ENCODE results near the gene TRPM5. TPM values are rescaled to one million over a fixed set of nuclear protein-coding genes. Genes with fewer than 3 reads are reported as not detected.

TRPM5 gene
- total and polyA plus RNA-seq, 4 donors = 0.05 TPM; not detected in 3

DNA sequence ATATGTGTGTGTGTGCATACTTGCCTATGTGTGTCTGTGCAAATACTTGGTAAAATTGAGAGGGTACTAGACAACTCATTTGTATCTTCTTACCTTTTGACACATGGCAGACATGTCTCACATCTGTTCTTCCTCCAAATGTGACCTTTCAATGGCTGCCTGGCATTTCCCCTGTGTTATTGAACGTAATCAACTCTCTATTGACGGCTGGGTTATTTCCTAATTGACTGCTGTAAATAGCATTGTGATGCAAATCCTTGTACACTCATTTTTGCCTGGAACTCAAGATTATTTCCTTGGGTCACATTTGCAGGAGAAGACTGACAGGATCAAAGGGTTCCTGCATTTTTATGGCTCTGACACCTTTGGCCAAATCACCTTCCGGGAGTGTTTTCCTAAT is 37.9 kb upstream of the TRPM5 start:
- Histone ChIP-seq H3K27ac (ENCODE audit: low read depth in 1 of 2, low read length in 2 of 2) (no peak overlapping the region), H3K9me3 (ENCODE audit: control insufficient read depth in 4 of 4, low read length in 3 of 4) (peaks cover 0 to 15% (median 3%) of the 10 kb centered on the region in 4 donors)
- WGBS = 58% methylated on average over 3 of the region's 3 CpGs

More for the DNA sequence above, 37.9 kb upstream of the TRPM5 start:
- Histone ChIP-seq H3K36me3 (ENCODE audit: control insufficient read depth in 4 of 4, insufficient read depth in 3 of 4, low read depth in 1 of 4, low read length in 3 of 4) (no peaks in the 10 kb centered on the region), H3K27me3 (ENCODE audit: control insufficient read depth in 4 of 4, insufficient read depth in 4 of 4, low read length in 3 of 4) (peaks cover 0 to 9% (median 0%) of the 10 kb centered on the region in 4 donors), H3K4me3 (ENCODE audit: low read depth in 1 of 3, low read length in 3 of 3) (no peak overlapping the region), H3K9ac (ENCODE audit: low read depth in 1 of 2, low read length in 2 of 2) (no peak overlapping the region), H3K4me1 (ENCODE audit: control insufficient read depth in 4 of 4, insufficient read depth in 4 of 4, low read length in 3 of 4) (no peaks in the 10 kb centered on the region)
- TF ChIP-seq HNF4A (conservative IDR thresholded peaks at IDR 0.05) (no peak), NR2F2 (IDR thresholded peaks at IDR 0.05) (no peak), GABPA (IDR thresholded peaks at IDR 0.05 in 1 of 2, conservative IDR thresholded peaks at IDR 0.05 in 1 of 2) (no peak), FOXA1 (IDR thresholded peaks at IDR 0.05) (no peak), TAF1 (conservative IDR thresholded peaks at IDR 0.05) (no peak), YY1 (IDR thresholded peaks at IDR 0.05) (no peak), RXRA (IDR thresholded peaks at IDR 0.05) (no peak), JUND (IDR thresholded peaks at IDR 0.05) (no peak), SP1 (IDR thresholded peaks at IDR 0.05) (no peak), FOXA2 (IDR thresholded peaks at IDR 0.05) (no peak), EGR1 (IDR thresholded peaks at IDR 0.05; ENCODE audit: low read depth in 2 of 2) (no peak), RAD21 (IDR thresholded peaks at IDR 0.05) (no peak), HNF4G (IDR thresholded peaks at IDR 0.05) (no peak)
- TF ChIP-seq, protein P1, sequence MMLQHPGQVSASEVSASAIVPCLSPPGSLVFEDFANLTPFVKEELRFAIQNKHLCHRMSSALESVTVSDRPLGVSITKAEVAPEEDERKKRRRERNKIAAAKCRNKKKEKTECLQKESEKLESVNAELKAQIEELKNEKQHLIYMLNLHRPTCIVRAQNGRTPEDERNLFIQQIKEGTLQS (IDR thresholded peaks at IDR 0.05) = no peak
- TF ChIP-seq, protein P2, sequence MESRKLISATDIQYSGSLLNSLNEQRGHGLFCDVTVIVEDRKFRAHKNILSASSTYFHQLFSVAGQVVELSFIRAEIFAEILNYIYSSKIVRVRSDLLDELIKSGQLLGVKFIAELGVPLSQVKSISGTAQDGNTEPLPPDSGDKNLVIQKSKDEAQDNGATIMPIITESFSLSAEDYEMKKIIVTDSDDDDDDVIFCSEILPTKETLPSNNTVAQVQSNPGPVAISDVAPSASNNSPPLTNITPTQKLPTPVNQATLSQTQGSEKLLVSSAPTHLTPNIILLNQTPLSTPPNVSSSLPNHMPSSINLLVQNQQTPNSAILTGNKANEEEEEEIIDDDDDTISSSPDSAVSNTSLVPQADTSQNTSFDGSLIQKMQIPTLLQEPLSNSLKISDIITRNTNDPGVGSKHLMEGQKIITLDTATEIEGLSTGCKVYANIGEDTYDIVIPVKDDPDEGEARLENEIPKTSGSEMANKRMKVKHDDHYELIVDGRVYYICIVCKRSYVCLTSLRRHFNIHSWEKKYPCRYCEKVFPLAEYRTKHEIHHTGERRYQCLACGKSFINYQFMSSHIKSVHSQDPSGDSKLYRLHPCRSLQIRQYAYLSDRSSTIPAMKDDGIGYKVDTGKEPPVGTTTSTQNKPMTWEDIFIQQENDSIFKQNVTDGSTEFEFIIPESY (IDR thresholded peaks at IDR 0.05) = no peak
- TF ChIP-seq, protein P3, sequence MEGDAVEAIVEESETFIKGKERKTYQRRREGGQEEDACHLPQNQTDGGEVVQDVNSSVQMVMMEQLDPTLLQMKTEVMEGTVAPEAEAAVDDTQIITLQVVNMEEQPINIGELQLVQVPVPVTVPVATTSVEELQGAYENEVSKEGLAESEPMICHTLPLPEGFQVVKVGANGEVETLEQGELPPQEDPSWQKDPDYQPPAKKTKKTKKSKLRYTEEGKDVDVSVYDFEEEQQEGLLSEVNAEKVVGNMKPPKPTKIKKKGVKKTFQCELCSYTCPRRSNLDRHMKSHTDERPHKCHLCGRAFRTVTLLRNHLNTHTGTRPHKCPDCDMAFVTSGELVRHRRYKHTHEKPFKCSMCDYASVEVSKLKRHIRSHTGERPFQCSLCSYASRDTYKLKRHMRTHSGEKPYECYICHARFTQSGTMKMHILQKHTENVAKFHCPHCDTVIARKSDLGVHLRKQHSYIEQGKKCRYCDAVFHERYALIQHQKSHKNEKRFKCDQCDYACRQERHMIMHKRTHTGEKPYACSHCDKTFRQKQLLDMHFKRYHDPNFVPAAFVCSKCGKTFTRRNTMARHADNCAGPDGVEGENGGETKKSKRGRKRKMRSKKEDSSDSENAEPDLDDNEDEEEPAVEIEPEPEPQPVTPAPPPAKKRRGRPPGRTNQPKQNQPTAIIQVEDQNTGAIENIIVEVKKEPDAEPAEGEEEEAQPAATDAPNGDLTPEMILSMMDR (IDR thresholded peaks at IDR 0.05; ENCODE audit: low read depth, low read length, missing input control) = no peak
- TF ChIP-seq, protein P4, sequence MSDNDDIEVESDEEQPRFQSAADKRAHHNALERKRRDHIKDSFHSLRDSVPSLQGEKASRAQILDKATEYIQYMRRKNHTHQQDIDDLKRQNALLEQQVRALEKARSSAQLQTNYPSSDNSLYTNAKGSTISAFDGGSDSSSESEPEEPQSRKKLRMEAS (IDR thresholded peaks at IDR 0.05) = no peak
- TF ChIP-seq, protein P5, sequence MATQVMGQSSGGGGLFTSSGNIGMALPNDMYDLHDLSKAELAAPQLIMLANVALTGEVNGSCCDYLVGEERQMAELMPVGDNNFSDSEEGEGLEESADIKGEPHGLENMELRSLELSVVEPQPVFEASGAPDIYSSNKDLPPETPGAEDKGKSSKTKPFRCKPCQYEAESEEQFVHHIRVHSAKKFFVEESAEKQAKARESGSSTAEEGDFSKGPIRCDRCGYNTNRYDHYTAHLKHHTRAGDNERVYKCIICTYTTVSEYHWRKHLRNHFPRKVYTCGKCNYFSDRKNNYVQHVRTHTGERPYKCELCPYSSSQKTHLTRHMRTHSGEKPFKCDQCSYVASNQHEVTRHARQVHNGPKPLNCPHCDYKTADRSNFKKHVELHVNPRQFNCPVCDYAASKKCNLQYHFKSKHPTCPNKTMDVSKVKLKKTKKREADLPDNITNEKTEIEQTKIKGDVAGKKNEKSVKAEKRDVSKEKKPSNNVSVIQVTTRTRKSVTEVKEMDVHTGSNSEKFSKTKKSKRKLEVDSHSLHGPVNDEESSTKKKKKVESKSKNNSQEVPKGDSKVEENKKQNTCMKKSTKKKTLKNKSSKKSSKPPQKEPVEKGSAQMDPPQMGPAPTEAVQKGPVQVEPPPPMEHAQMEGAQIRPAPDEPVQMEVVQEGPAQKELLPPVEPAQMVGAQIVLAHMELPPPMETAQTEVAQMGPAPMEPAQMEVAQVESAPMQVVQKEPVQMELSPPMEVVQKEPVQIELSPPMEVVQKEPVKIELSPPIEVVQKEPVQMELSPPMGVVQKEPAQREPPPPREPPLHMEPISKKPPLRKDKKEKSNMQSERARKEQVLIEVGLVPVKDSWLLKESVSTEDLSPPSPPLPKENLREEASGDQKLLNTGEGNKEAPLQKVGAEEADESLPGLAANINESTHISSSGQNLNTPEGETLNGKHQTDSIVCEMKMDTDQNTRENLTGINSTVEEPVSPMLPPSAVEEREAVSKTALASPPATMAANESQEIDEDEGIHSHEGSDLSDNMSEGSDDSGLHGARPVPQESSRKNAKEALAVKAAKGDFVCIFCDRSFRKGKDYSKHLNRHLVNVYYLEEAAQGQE (IDR thresholded peaks at IDR 0.05) = no peak
- DNase-seq (ENCODE audit: low spot score) = no peak

Data from liver (tissue), 9 donors.